HepG2 (cell line): ENCODE results near the gene CNPY1.

Source experiments
- CEBPG ChIP-seq: IDR thresholded peaks from 2 replicates; pipeline ENCODE4 v1.6.1; 2016
- EP300 ChIP-seq, 3 experiments: sonication (generic) in 1 of 3; formaldehyde crosslinking in 1 of 3; IDR thresholded peaks; 2 replicates each; pipeline versions ENCODE4 v1.5.1 to v1.6.1; 2011 to 2020; ENCODE audit warnings: low read depth in 2 of 3, low read length in 2 of 3, borderline replicate concordance in 1 of 3, improper control_type of control experiment in 1 of 3, mild to moderate bottlenecking in 1 of 3, missing genetic modification reagents in 1 of 3, moderate library complexity in 1 of 3
- SMAD3 ChIP-seq: sonication (generic); formaldehyde crosslinking; IDR thresholded peaks from 2 replicates; pipeline ENCODE4 v1.4.0; 2020; ENCODE audit warnings: missing genetic modification reagents
- SMC3 ChIP-seq: IDR thresholded peaks from 2 replicates; pipeline ENCODE4 v1.6.1; 2011; ENCODE audit warnings: low read length, improper control_type of control experiment
- ZFP62 ChIP-seq: sonication (generic); formaldehyde crosslinking; IDR thresholded peaks from 2 replicates; pipeline ENCODE4 v1.4.0; 2020; ENCODE audit warnings: missing genetic modification reagents
- TF ChIP-seq, protein P1 (sequence below): sonication (generic); formaldehyde crosslinking; IDR thresholded peaks from 2 replicates; pipeline ENCODE4 v1.4.0; 2020; ENCODE audit warnings: missing genetic modification reagents
- TF ChIP-seq, protein P2 (sequence below): sonication (generic); formaldehyde crosslinking; conservative IDR thresholded peaks from 2 replicates; pipeline ENCODE4 v1.4.0; 2020; ENCODE audit warnings: missing genetic modification reagents

DNA sequence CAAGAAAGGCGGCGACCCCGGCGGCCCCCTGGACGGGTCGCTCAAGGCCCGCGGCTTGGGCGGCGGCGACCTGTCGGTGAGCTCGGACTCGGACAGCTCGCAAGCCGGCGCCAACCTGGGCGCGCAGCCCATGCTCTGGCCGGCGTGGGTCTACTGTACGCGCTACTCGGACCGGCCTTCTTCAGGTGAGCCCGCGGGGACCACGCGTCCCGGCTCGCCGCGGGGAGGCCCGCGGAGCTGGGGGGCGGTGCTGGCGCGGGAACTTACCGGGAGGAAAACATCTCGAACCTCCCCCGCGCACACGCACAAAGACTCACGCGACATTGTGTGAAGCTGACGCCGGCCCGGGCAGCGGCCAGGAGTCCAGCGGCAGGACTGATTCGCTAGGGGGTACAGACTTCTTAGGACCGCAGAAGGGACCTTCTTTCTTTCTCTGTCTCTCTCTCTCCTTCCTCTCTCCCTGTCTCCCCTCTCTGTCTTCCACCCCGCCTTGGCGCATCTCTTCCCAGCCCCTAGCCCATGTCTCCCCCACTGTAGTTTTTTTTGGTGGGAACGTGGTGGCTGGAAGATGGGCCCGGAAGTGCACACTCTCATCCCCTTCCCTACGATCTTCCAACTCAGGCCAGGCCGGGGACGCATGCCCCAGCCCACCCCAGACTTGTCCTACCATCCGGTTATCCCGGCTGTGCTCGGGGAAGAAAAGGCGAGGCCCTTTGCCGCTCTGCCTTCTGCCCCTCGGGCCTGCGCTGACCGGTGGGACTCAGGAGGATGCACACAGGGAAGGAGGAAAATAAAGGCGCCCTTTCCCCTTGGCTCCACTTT is 87.3 kb downstream of the CNPY1 start:
- TF ChIP-seq CEBPG (CRISPR knock-in tag) (no peak), SMC3 (no peak), EP300 (IDR thresholded peaks at IDR 0.05; ENCODE audit: low read depth in 2 of 2, low read length in 2 of 2) (no peak), EP300 (CRISPR knock-in tag; IDR thresholded peaks at IDR 0.05; ENCODE audit: borderline replicate concordance) (no peak), ZFP62 (no peak), SMAD3 (no peak)
- TF ChIP-seq, protein P1, sequence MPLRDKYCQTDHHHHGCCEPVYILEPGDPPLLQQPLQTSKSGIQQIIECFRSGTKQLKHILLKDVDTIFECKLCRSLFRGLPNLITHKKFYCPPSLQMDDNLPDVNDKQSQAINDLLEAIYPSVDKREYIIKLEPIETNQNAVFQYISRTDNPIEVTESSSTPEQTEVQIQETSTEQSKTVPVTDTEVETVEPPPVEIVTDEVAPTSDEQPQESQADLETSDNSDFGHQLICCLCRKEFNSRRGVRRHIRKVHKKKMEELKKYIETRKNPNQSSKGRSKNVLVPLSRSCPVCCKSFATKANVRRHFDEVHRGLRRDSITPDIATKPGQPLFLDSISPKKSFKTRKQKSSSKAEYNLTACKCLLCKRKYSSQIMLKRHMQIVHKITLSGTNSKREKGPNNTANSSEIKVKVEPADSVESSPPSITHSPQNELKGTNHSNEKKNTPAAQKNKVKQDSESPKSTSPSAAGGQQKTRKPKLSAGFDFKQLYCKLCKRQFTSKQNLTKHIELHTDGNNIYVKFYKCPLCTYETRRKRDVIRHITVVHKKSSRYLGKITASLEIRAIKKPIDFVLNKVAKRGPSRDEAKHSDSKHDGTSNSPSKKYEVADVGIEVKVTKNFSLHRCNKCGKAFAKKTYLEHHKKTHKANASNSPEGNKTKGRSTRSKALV (CRISPR knock-in tag), result no peak
- TF ChIP-seq, protein P2, sequence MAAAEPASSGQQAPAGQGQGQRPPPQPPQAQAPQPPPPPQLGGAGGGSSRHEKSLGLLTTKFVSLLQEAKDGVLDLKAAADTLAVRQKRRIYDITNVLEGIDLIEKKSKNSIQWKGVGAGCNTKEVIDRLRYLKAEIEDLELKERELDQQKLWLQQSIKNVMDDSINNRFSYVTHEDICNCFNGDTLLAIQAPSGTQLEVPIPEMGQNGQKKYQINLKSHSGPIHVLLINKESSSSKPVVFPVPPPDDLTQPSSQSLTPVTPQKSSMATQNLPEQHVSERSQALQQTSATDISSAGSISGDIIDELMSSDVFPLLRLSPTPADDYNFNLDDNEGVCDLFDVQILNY, result no peak
